Suppressor macrophage treated with lipopolysaccharide for 1 hour (primary cell): ENCODE data around the gene EGFL6.
A peak's percentile ranks its signal among the peaks of the same experiment; 100 is the strongest.
"Not testable (repeated sequence)": the region's sequence is repeated elsewhere in the genome, so short reads cannot be mapped to it uniquely, and the experiment has no call there.

Source experiments
- DNase-seq, 3 donors: peaks; one replicate each; pipeline ENCODE4 v3.0.0-alpha.2; 2020 to 2022

Gene EGFL6

GRCh38 chrX:13597874-13598273 lies 28.5 kb downstream of the EGFL6 start:
- peak; percentile 39 to 76 (median 54) for DNase-seq

GRCh38 chrX:13598877-13599276 lies 29.5 kb downstream of the EGFL6 start:
- peak in 2 of 3 donors; percentile 20 to 21 for DNase-seq

GRCh38 chrX:13599491-13599890 lies 30.1 kb downstream of the EGFL6 start:
- DNase-seq: peak; percentile 31 to 57 (median 43)

- DNase-seq: no peak
These were observed 36.2 kb downstream of the EGFL6 start for GRCh38 chrX:13605611-13606010.

GRCh38 chrX:13607331-13607995 lies 38.1 kb downstream of the EGFL6 start:
- DNase-seq: no peak

- DNase-seq: no peak
These were observed 38.6 kb downstream of the EGFL6 start for GRCh38 chrX:13607996-13608365.

GRCh38 chrX:13614154-13614553 lies 44.8 kb downstream of the EGFL6 start:
- DNase-seq: no peak

- DNase-seq: no peak
These were observed 50.8 kb downstream of the EGFL6 start for GRCh38 chrX:13620207-13620606.

GRCh38 chrX:13622401-13622964 lies 53.1 kb downstream of the EGFL6 start:
- no peak for DNase-seq

GRCh38 chrX:13627306-13627705 lies 57.9 kb downstream of the EGFL6 start:
- DNase-seq: no peak

- not testable (repeated sequence) for DNase-seq
These were observed 67.8 kb downstream of the EGFL6 start for GRCh38 chrX:13637224-13637623.

GRCh38 chrX:13638021-13638420 lies 68.6 kb downstream of the EGFL6 start:
- no peak for DNase-seq

- DNase-seq: no peak
These were observed 69.4 kb downstream of the EGFL6 start for GRCh38 chrX:13638826-13639225.

GRCh38 chrX:13641684-13642083 lies 72.3 kb downstream of the EGFL6 start:
- DNase-seq: not testable (repeated sequence)

GRCh38 chrX:13645464-13646153 lies 76.2 kb downstream of the EGFL6 start:
- no peak for DNase-seq

GRCh38 chrX:13646154-13646549 lies 76.8 kb downstream of the EGFL6 start:
- DNase-seq: peak; percentile 47 to 68 (median 52)

GRCh38 chrX:13647709-13648212 lies 78.4 kb downstream of the EGFL6 start:
- DNase-seq: peak; percentile 78 to 85 (median 83)

- DNase-seq: not testable (repeated sequence)
These were observed 78.9 kb downstream of the EGFL6 start for GRCh38 chrX:13648336-13648735.

GRCh38 chrX:13649838-13650237 lies 80.4 kb downstream of the EGFL6 start:
- no peak for DNase-seq

- DNase-seq: no peak
These were observed 80.9 kb downstream of the EGFL6 start for GRCh38 chrX:13650318-13650717.

- no peak for DNase-seq
These were observed 81.7 kb downstream of the EGFL6 start for GRCh38 chrX:13651150-13651549.

GRCh38 chrX:13652287-13652793 lies 82.9 kb downstream of the EGFL6 start:
- DNase-seq: peak in 2 of 3 donors; percentile 14 to 36

GRCh38 chrX:13652850-13653693 lies 83.7 kb downstream of the EGFL6 start, which contains the start of gene TCEANC:
TCEANC (plus strand) TSS chrX:13653141; CDS start chrX:13662509, 9,368 bp downstream.
- peak; percentile 94 to 95 (median 95) for DNase-seq
